ENCODE results near the gene ASTN1.

ASTN1 gene

DNA sequence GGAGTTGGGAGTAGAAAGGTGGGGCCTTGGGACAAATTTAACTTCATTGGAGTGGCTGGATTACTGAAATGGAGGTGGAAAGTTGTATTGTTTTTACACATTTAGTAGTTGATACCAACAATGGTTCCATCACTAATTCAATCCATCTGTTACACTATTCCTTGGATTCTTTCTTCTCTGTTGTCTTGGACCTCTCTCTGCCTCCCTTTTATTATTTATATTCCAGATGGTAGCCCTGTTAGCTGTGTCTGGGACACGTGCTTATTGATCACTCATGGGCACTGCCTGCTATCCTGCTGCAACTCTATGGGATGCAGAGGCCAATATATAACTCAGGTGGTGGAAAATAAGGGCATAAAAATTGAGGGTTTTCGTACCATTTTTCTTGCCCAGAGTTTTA, 355.2 kb downstream of the ASTN1 start:
- no peak for TF ChIP-seq CTCF (IDR thresholded peaks at IDR 0.05; ENCODE audit: low read depth, low read length)
- DNase-seq (ENCODE audit: low read depth, low spot score), result no peak
- in situ Hi-C loops (cut with HindIII; ENCODE audit: low sequenced_read_pairs), result no loop called here
- no peak overlapping the region for H3K4me3 ChIP-seq (ENCODE audit: low read depth, low read length)

All from astrocyte of the spinal cord (primary cell).